Astrocyte (in vitro differentiated cells and primary cell): ENCODE measurements around the gene FREY1.

Experiments used
- EZH2 ChIP-seq: IDR thresholded peaks from 2 replicates; pipeline ENCODE4 v1.6.1; 2012; ENCODE audit warnings: mild to moderate bottlenecking, low read length, inconsistent platforms; ENCODE audit not compliant: insufficient read depth
- TF ChIP-seq, protein P1 (sequence below): IDR thresholded peaks from 2 replicates; pipeline ENCODE4 v1.5.1; 2011; ENCODE audit warnings: low read depth, mild to moderate bottlenecking, inconsistent platforms, low read length, moderate library complexity; ENCODE audit not compliant: insufficient read depth

DNA sequence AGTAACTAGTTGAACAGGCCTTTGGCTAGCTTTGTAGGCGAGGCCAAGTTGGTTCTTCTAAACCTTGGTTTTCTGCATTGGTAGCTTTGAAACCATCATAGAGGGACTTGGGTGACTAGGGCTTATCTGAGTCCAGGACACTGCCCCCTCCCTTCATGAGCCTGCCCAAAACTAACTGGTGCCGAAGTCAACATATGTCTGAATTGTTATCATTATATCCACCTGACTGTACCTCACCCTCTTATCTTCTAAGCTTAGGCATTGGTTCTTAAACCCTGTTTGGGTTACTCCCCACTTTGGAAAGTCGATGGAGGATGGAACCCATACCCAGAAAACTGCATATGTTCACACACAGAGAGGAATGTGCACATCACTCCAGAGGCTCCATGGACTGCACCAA is 29.2 kb downstream of the FREY1 start:
- TF ChIP-seq, protein P1, sequence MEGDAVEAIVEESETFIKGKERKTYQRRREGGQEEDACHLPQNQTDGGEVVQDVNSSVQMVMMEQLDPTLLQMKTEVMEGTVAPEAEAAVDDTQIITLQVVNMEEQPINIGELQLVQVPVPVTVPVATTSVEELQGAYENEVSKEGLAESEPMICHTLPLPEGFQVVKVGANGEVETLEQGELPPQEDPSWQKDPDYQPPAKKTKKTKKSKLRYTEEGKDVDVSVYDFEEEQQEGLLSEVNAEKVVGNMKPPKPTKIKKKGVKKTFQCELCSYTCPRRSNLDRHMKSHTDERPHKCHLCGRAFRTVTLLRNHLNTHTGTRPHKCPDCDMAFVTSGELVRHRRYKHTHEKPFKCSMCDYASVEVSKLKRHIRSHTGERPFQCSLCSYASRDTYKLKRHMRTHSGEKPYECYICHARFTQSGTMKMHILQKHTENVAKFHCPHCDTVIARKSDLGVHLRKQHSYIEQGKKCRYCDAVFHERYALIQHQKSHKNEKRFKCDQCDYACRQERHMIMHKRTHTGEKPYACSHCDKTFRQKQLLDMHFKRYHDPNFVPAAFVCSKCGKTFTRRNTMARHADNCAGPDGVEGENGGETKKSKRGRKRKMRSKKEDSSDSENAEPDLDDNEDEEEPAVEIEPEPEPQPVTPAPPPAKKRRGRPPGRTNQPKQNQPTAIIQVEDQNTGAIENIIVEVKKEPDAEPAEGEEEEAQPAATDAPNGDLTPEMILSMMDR = no peak
- no peak for TF ChIP-seq EZH2
